DMS114 treated with DMSO at 0.1 percent for 48 hours (cell line): Measurements from ENCODE around the gene C12orf43.

Experiments
- DNase-seq: peaks from one replicate; lab custom pipeline; 2025; ENCODE audit not compliant: unreplicated experiment; lab: John Stamatoyannopoulos, UW

The C12orf43 gene

GRCh38 chr12:120999191-121000120, 16.8 kb downstream of the C12orf43 start:
- DNase-seq, result no peak

GRCh38 chr12:120998435-120998834, 17.9 kb downstream of the C12orf43 start:
- DNase-seq, result no peak

GRCh38 chr12:120997448-120997847, 18.8 kb downstream of the C12orf43 start:
- no peak for DNase-seq

GRCh38 chr12:120996133-120996746, 20.0 kb downstream of the C12orf43 start:
- DNase-seq, result no peak

GRCh38 chr12:120994589-120995337, 21.5 kb downstream of the C12orf43 start:
- no peak for DNase-seq

GRCh38 chr12:120994059-120994458, 22.2 kb downstream of the C12orf43 start:
- DNase-seq, result no peak

GRCh38 chr12:120993496-120993895, 22.8 kb downstream of the C12orf43 start:
- DNase-seq, result no peak

- no peak for DNase-seq
Measured at GRCh38 chr12:120992989-120993388, 23.3 kb downstream of the C12orf43 start.

- DNase-seq, result no peak
Measured at GRCh38 chr12:120991965-120992364, 24.3 kb downstream of the C12orf43 start.

- no peak for DNase-seq
Measured at GRCh38 chr12:120990487-120991055, 25.7 kb downstream of the C12orf43 start.

GRCh38 chr12:120989687-120990086, 26.6 kb downstream of the C12orf43 start:
- no peak for DNase-seq

- no peak for DNase-seq
Measured at GRCh38 chr12:120988658-120989057, 27.6 kb downstream of the C12orf43 start.

GRCh38 chr12:120988234-120988633, 28.1 kb downstream of the C12orf43 start:
- no peak for DNase-seq

GRCh38 chr12:120984351-120984898, 31.9 kb downstream of the C12orf43 start:
- no peak for DNase-seq

- no peak for DNase-seq
Measured at GRCh38 chr12:120983759-120984158, 32.5 kb downstream of the C12orf43 start.

- no peak for DNase-seq
Measured at GRCh38 chr12:120982659-120983058, 33.6 kb downstream of the C12orf43 start.

GRCh38 chr12:120981407-120981941, 34.8 kb downstream of the C12orf43 start:
- no peak for DNase-seq

GRCh38 chr12:120980800-120981368, 35.4 kb downstream of the C12orf43 start:
- DNase-seq, result no peak

GRCh38 chr12:120979862-120980696, 36.2 kb downstream of the C12orf43 start:
- DNase-seq, result no peak
